ENCODE data around the gene UGCG. TPM values are rescaled to one million over a fixed set of nuclear protein-coding genes. Genes with fewer than 3 reads are reported as not detected.
A peak's percentile ranks its signal among the peaks of the same experiment; 100 is the strongest.

Gene UGCG
- total and polyA plus RNA-seq, 9 of the 15 experiments (the other 6 are each of a cell fraction or from before 2014, with no cell fraction given) = 20.0 to 40.3 (median 29.2) TPM

GRCh38 chr9:111900858-111901612 is 4.4 kb downstream of the UGCG start (continued):
- TF ChIP-seq MLX (CRISPR knock-in tag; conservative IDR thresholded peaks at IDR 0.05) (no peak), HDGF (IDR thresholded peaks at IDR 0.05) (no peak), CC2D1A (IDR thresholded peaks at IDR 0.05) (peak; percentile 58; the same call in 1 of the 2 replicates), TAL1 (IDR thresholded peaks at IDR 0.05) (peak; percentile 91), ZNF507 (tag; conservative IDR thresholded peaks at IDR 0.05) (no peak), HCFC1 (IDR thresholded peaks at IDR 0.05; ENCODE audit: low read depth, low read length) (no peak), KLF1 (tag; IDR thresholded peaks at IDR 0.05) (peak; percentile 22; the same call in 1 of the 2 replicates), RBM14 (IDR thresholded peaks at IDR 0.05; ENCODE audit: borderline replicate concordance, insufficient read depth, low read depth, low read length) (no peak), ILK (tag; IDR thresholded peaks at IDR 0.05; ENCODE audit: borderline replicate concordance, low read depth) (no peak), HMBOX1 (IDR thresholded peaks at IDR 0.05) (peak; percentile 96), NCOA4 (IDR thresholded peaks at IDR 0.05; ENCODE audit: partially characterized antibody) (no peak), NCOR1 (IDR thresholded peaks at IDR 0.05) (peak; percentile 90), ZNF324 (CRISPR knock-in tag; IDR thresholded peaks at IDR 0.05) (no peak), KLF16 (IDR thresholded peaks at IDR 0.05) (peak; percentile 68; the same call in 1 of the 2 replicates), LEF1 (IDR thresholded peaks at IDR 0.05) (peak; percentile 72; the same call in 1 of the 2 replicates), MAFK (IDR thresholded peaks at IDR 0.05; ENCODE audit: low read length) (no peak), MYNN (IDR thresholded peaks at IDR 0.05) (0 out of 2 replicates have a peak, but pooled peaks have one; percentile 47), MYNN (CRISPR knock-in tag; IDR thresholded peaks at IDR 0.05) (no peak), SOX6 (IDR thresholded peaks at IDR 0.05) (peak; percentile 79), ETS1 (conservative IDR thresholded peaks at IDR 0.05; ENCODE audit: control insufficient read depth, low read depth, low read length) (no peak), NFIC (IDR thresholded peaks at IDR 0.05) (peak; percentile 75), SMARCE1 (IDR thresholded peaks at IDR 0.05) (peak; percentile 82), ZNF586 (CRISPR knock-in tag; conservative IDR thresholded peaks at IDR 0.05) (no peak), STAT5A (IDR thresholded peaks at IDR 0.05; ENCODE audit: borderline replicate concordance, low read length) (peak; percentile 69), ZBED1 (IDR thresholded peaks at IDR 0.05) (peak; percentile 66; the same call in 1 of the 2 replicates), ARID3A (IDR thresholded peaks at IDR 0.05; ENCODE audit: borderline replicate concordance, low read depth, low read length) (no peak), CXXC5 (CRISPR knock-in tag; IDR thresholded peaks at IDR 0.05) (peak; percentile 65; the same call in 1 of the 2 replicates), MTA2 (IDR thresholded peaks at IDR 0.05; ENCODE audit: low read depth) (peak; percentile 80)
